GM12874 (cell line): Measurements from ENCODE around the gene GRAMD2A.

Experiments
- CTCF ChIP-seq: IDR thresholded peaks from 2 replicates; pipeline ENCODE4 v1.5.1; 2011; ENCODE audit warnings: low read depth, mild to moderate bottlenecking, control low read depth, low read length, moderate library complexity; ENCODE audit not compliant: insufficient read depth

Gene GRAMD2A

GRCh38 chr15:72201391-72201921 lies 3.9 kb upstream of the GRAMD2A start:
- no peak for TF ChIP-seq CTCF

- TF ChIP-seq CTCF = no peak
Measured at GRCh38 chr15:72200395-72201237, 3.0 kb upstream of the GRAMD2A start.

- peak; percentile 88 for TF ChIP-seq CTCF
Measured at GRCh38 chr15:72199721-72200212, 2.2 kb upstream of the GRAMD2A start.

GRCh38 chr15:72199205-72199515 lies 1.6 kb upstream of the GRAMD2A start:
- TF ChIP-seq CTCF = no peak

GRCh38 chr15:72198356-72199204 lies 993 bp upstream of the GRAMD2A start:
- TF ChIP-seq CTCF = no peak

- no peak for TF ChIP-seq CTCF
Measured at GRCh38 chr15:72197041-72197459, 537 bp downstream of the GRAMD2A start.

- no peak for TF ChIP-seq CTCF
Measured at GRCh38 chr15:72196409-72197040, 1.1 kb downstream of the GRAMD2A start.
